Sigmoid colon (tissue), 4 donors: ENCODE measurements around the gene DLGAP4.

Experiments used
- CTCF ChIP-seq, 4 experiments: fragments of 450-650 bp in 3 of 4; fragments of 200-600 bp in 1 of 4; IDR thresholded peaks; one replicate each; pipeline ENCODE4 v1.5.1; 2016 to 2019; ENCODE audit warnings: antibody characterized with exemption in 4 of 4, mild to moderate bottlenecking in 3 of 4, moderate library complexity in 2 of 4
- EP300 ChIP-seq, 4 donors: sonication (generic); formaldehyde crosslinking; IDR thresholded peaks; one replicate each; pipeline ENCODE4 v1.6.1; 2017; ENCODE audit warnings: antibody characterized with exemption in 4 of 4
- POLR2AphosphoS5 ChIP-seq, 4 donors: sonication (generic); formaldehyde crosslinking; IDR thresholded peaks; one replicate each; pipeline ENCODE4 v1.6.1; 2017; ENCODE audit warnings: antibody characterized with exemption in 4 of 4

GRCh38 chr20:36303020-36303595 is 3.0 kb upstream of the DLGAP4 start:
- TF ChIP-seq CTCF (IDR thresholded peaks at IDR 0.05): no peak
- no peak for TF ChIP-seq POLR2AphosphoS5 (IDR thresholded peaks at IDR 0.05)
- TF ChIP-seq EP300 (IDR thresholded peaks at IDR 0.05): no peak
